Measurements from ENCODE around the gene TRMT61A.

GRCh38 chr14:103480595-103480994 is 48.4 kb upstream of the TRMT61A start:
- TF ChIP-seq, protein P1, sequence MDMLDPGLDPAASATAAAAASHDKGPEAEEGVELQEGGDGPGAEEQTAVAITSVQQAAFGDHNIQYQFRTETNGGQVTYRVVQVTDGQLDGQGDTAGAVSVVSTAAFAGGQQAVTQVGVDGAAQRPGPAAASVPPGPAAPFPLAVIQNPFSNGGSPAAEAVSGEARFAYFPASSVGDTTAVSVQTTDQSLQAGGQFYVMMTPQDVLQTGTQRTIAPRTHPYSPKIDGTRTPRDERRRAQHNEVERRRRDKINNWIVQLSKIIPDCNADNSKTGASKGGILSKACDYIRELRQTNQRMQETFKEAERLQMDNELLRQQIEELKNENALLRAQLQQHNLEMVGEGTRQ (IDR thresholded peaks at IDR 0.05; ENCODE audit: borderline replicate concordance, low read depth, low read length) = no peak
- no peak for TF ChIP-seq ZSCAN29 (IDR thresholded peaks at IDR 0.05)
- TF ChIP-seq POLR2A (IDR thresholded peaks at IDR 0.05; ENCODE audit: low read depth, low read length) = no peak
- TF ChIP-seq ZNF24 (IDR thresholded peaks at IDR 0.05) = no peak
